Colonic mucosa (tissue), 4 donors: ENCODE data around the gene EDNRB. TPM values are rescaled to one million over a fixed set of nuclear protein-coding genes. Genes with fewer than 3 reads are reported as not detected.
"Not testable (repeated sequence)": the region's sequence is repeated elsewhere in the genome, so short reads cannot be mapped to it uniquely, and the experiment has no call there.

Source experiments
- DNase-seq: peaks from one replicate; pipeline ENCODE4 v3.0.0-alpha.2; 2020
- H3K27ac ChIP-seq: fragments of 200-600 bp; one replicate; pipeline ENCODE4 v1.8.0; 2021
- H3K27me3 ChIP-seq: fragments of 200-600 bp; one replicate; pipeline ENCODE4 v1.8.0; 2021
- H3K36me3 ChIP-seq: fragments of 200-600 bp; one replicate; pipeline ENCODE4 v1.8.0; 2021
- H3K4me1 ChIP-seq: fragments of 200-600 bp; one replicate; pipeline ENCODE4 v1.8.0; 2021; ENCODE audit warnings: mild to moderate bottlenecking
- H3K4me3 ChIP-seq: fragments of 200-600 bp; one replicate; pipeline ENCODE4 v1.8.0; 2021
- H3K9ac ChIP-seq, 2 donors: one replicate each; pipeline ENCODE4 v1.7.0; 2013; ENCODE audit warnings: control low read depth in 2 of 2, low read depth in 2 of 2, low read length in 2 of 2
- H3K9me3 ChIP-seq: fragments of 200-600 bp; one replicate; pipeline ENCODE4 v1.8.0; 2021
- CTCF ChIP-seq: fragments of 200-600 bp; IDR thresholded peaks from one replicate; pipeline ENCODE4 v1.8.0; 2022; ENCODE audit warnings: antibody characterized with exemption, mild to moderate bottlenecking
- intact Hi-C: fragments of 100-400 bp; cut with DNase I; formaldehyde crosslinking; loops from one replicate; pipeline ENCODE4 v1.14.1; 2022
- total RNA-seq, 2 donors: library from RNA; stranded (reverse); fragmentation: NEBNext Ultra II Directional in 1 of 2; extraction: Animal tissue kit (Norgen Biotek cat#: 25700) in 1 of 2; gene quantifications; one replicate each; pipeline ENCODE4 v1.2.1, GENCODE V29; 2021
- donor health status: healthy.
- donor health status: DM: no; HTN: no; CAD: no.
- donor health status: DM: no; HTN: no; CAD: no.

Gene EDNRB
- 10 to 100 TPM in 1 of 2 donors, 1 to 10 TPM in 1; 6.3 to 14.5 TPM for total RNA-seq

DNA sequence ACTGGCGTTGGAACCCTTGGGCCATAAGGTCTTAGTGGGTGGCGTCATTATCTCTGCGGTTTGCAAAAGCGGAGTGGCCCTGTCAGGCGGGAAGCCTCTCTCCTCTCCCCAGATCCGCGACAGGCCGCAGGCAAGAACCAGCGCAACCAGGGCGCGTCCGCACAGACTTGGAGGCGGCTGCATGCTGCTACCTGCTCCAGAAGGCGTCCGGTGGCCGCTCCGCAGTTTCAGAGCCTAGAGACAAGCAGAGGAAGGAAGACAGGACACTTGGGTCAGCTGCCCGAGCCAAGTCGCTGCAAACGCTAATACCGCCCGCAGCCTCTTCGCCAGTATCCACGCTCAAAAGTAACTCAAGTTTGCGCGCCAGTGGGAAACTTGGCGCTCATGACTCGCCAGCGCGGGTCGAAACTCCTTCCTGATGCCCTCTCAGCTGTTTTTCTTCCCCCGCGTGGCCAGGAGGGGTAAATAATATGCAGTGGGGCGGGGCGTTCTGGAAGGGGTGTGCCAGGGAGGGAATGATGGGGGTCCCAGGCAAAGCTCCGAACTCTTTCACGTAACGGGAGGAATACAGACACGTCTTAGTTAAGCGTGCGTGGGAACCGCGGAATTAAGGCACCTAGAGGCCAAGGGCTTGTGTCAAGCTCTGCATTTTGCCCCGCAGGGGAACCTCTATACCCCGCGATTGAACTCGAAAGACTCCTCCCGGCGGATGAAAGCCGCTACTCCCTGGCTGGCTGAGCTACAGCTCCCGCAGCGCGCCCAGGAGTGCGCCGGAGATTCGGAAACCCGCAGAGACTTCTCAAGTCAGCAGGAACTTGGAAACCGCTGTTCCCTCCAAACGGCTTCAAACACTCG, at the start of gene EDNRB:
Gene EDNRB (minus strand): TSS at position 441 of the 855 bp plus-strand sequence. CDS start 258 bp downstream, at position 183.
- H3K4me1 ChIP-seq = no peaks in the 10 kb centered on the region
- no peak for TF ChIP-seq CTCF
- H3K9ac ChIP-seq = peak within 1 kb of the TSS; percentile 56 to 64

DNA sequence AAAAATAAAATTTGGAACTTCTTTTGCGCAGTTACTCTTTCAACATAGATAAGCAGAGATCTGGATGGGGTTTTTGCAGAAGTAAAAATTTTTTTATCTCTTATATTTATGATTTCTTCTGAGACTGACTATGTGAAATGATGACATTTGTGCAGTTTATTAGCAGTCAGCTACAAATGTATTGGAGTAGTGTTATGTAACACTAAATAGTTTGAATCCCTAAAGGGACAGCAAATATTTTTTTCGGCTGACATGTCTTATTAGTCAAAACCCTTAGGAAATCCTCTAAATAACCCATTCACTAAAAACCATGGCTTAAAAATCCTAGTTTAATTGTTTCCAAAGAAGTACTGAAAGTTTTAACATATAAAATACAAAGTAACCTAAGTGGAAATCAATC, 48.0 kb upstream of the EDNRB start:
- intact Hi-C loops = no loop called here
- no peak overlapping the region for H3K4me3 ChIP-seq
- H3K36me3 ChIP-seq = no peaks in the 10 kb centered on the region
- no peak overlapping the region for H3K9ac ChIP-seq
- no peaks in the 10 kb centered on the region for H3K4me1 ChIP-seq
- no peaks in the 10 kb centered on the region for H3K9me3 ChIP-seq
- H3K27me3 ChIP-seq = no peaks in the 10 kb centered on the region
- DNase-seq = no peak
- no peak overlapping the region for H3K27ac ChIP-seq
- TF ChIP-seq CTCF = no peak

More for the DNA sequence above, at the start of gene EDNRB:
- intact Hi-C loops = no loop called here
- Histone ChIP-seq H3K36me3 (no peaks in the 10 kb centered on the region), H3K27me3 (no peaks in the 10 kb centered on the region), H3K4me3 (peak within 1 kb of the TSS; percentile 31), H3K9me3 (no peaks in the 10 kb centered on the region), H3K27ac (peak within 1 kb of the TSS; percentile 60)
- peak; percentile 43 for DNase-seq

- Histone ChIP-seq H3K9me3 (no peaks in the 10 kb centered on the region), H3K9ac (no peak overlapping the region), H3K4me1 (no peaks in the 10 kb centered on the region), H3K36me3 (no peaks in the 10 kb centered on the region), H3K4me3 (no peak overlapping the region), H3K27me3 (no peaks in the 10 kb centered on the region), H3K27ac (no peak overlapping the region)
- TF ChIP-seq CTCF = no peak
- intact Hi-C loops = no loop called here
- DNase-seq = no peak
Observed at GRCh38 chr13:77952737-77953136, 34.1 kb upstream of the EDNRB start.

GRCh38 chr13:77952276-77952675, 33.6 kb upstream of the EDNRB start:
- no peak for DNase-seq
- TF ChIP-seq CTCF = no peak
- no peak overlapping the region for H3K9ac ChIP-seq
- H3K4me3 ChIP-seq = no peak overlapping the region
- no peak overlapping the region for H3K27ac ChIP-seq
- no peaks in the 10 kb centered on the region for H3K27me3 ChIP-seq
- no peaks in the 10 kb centered on the region for H3K36me3 ChIP-seq
- intact Hi-C loops = no loop called here
- H3K4me1 ChIP-seq = no peaks in the 10 kb centered on the region
- no peaks in the 10 kb centered on the region for H3K9me3 ChIP-seq

GRCh38 chr13:77946522-77946921, 27.9 kb upstream of the EDNRB start:
- intact Hi-C loops = no loop called here
- DNase-seq = no peak

GRCh38 chr13:77935063-77935462, 16.4 kb upstream of the EDNRB start:
- H3K27ac ChIP-seq, H3K36me3 ChIP-seq, H3K27me3 ChIP-seq, H3K4me1 ChIP-seq, H3K9ac ChIP-seq, H3K4me3 ChIP-seq, intact Hi-C loops, H3K9me3 ChIP-seq: not testable (repeated sequence)
- DNase-seq = peak; percentile 19

More at GRCh38 chr13:77946522-77946921, 27.9 kb upstream of the EDNRB start:
- H3K9ac ChIP-seq = no peak overlapping the region
- H3K4me3 ChIP-seq = no peak overlapping the region
- no peaks in the 10 kb centered on the region for H3K9me3 ChIP-seq
- H3K27me3 ChIP-seq = no peaks in the 10 kb centered on the region
- no peak overlapping the region for H3K27ac ChIP-seq
- H3K36me3 ChIP-seq = no peaks in the 10 kb centered on the region
- no peaks in the 10 kb centered on the region for H3K4me1 ChIP-seq
- TF ChIP-seq CTCF = no peak
